ENCODE measurements around the gene TMEM117. TPM values are rescaled to one million over a fixed set of nuclear protein-coding genes. Genes with fewer than 3 reads are reported as not detected.

Gene TMEM117
- total and polyA plus RNA-seq, 2 donors from 2014 or later, result 5.9 to 6.0 TPM

DNA sequence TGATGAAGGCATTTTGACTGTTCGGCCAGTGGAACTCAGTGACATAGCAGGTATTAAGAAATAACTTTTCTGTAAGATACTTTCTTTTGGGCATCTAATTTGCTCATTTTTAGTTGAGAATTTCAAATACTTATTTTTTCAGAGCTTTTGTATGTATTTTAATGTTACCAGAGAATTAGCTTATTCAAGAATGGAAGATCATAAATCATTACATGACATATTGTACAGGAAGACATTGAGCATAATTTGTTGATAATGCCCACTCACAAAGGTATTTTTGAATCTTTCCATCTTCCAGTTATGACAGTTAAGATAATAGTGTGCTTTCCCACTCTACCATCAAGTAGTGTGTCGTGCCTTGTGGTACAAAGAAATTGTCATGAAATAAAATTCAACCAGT is 36.5 kb downstream of the TMEM117 start:
- TF ChIP-seq, protein P1, sequence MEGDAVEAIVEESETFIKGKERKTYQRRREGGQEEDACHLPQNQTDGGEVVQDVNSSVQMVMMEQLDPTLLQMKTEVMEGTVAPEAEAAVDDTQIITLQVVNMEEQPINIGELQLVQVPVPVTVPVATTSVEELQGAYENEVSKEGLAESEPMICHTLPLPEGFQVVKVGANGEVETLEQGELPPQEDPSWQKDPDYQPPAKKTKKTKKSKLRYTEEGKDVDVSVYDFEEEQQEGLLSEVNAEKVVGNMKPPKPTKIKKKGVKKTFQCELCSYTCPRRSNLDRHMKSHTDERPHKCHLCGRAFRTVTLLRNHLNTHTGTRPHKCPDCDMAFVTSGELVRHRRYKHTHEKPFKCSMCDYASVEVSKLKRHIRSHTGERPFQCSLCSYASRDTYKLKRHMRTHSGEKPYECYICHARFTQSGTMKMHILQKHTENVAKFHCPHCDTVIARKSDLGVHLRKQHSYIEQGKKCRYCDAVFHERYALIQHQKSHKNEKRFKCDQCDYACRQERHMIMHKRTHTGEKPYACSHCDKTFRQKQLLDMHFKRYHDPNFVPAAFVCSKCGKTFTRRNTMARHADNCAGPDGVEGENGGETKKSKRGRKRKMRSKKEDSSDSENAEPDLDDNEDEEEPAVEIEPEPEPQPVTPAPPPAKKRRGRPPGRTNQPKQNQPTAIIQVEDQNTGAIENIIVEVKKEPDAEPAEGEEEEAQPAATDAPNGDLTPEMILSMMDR (IDR thresholded peaks at IDR 0.05; ENCODE audit: borderline replicate concordance, extremely low read depth, insufficient read depth), result no peak
- intact Hi-C loops (cut with DNase I), result no loop called here
- H3K9ac ChIP-seq (ENCODE audit: low read length in 3 of 3), result no peak overlapping the region
- H3K36me3 ChIP-seq (ENCODE audit: control insufficient read depth in 2 of 3, insufficient read depth in 3 of 3, low read length in 3 of 3), result no peaks in the 10 kb centered on the region
- no peak overlapping the region for H3K27ac ChIP-seq (ENCODE audit: low read depth in 2 of 2, low read length in 2 of 2)
- DNase-seq (no peak), FAIRE-seq (no peak)
- H3K27me3 ChIP-seq (ENCODE audit: control insufficient read depth, insufficient read depth, low read length), result no peaks in the 10 kb centered on the region
- H3K4me1 ChIP-seq (ENCODE audit: control insufficient read depth in 2 of 3, insufficient read depth in 2 of 3, low read depth in 1 of 3, low read length in 3 of 3), result no peaks in the 10 kb centered on the region
- no peaks in the 10 kb centered on the region for H3K9me3 ChIP-seq (ENCODE audit: control insufficient read depth in 2 of 3, insufficient read depth in 1 of 3, low read length in 3 of 3)
- no peak overlapping the region for H3K4me3 ChIP-seq (ENCODE audit: low read length in 3 of 3)

DNA sequence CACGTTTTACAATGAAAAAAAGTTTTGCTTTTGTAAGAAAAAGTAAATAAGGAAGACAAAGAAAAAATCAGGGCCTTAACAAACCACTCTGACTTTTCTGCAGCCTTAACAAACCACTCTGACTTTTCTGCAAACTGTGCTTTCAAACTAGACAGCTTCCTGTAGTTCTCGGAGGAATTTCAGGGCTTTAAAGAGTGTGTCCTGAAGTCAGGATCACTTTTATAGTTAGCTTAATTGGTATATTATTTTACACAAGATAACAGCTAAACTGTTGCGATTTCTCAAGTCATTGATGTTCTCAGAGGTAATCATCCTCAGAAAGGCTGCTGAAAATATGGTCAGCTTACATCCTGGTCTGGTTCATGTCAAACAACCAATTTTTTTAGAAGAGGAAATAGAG is 42.2 kb downstream of the TMEM117 start:
- TF ChIP-seq, protein P1 (IDR thresholded peaks at IDR 0.05; ENCODE audit: borderline replicate concordance, extremely low read depth, insufficient read depth), result no peak
- Histone ChIP-seq H3K4me1 (ENCODE audit: control insufficient read depth in 2 of 3, insufficient read depth in 2 of 3, low read depth in 1 of 3, low read length in 3 of 3) (no peaks in the 10 kb centered on the region), H3K9me3 (ENCODE audit: control insufficient read depth in 2 of 3, insufficient read depth in 1 of 3, low read length in 3 of 3) (no peaks in the 10 kb centered on the region), H3K27me3 (ENCODE audit: control insufficient read depth, insufficient read depth, low read length) (no peaks in the 10 kb centered on the region), H3K4me3 (ENCODE audit: low read length in 3 of 3) (no peak overlapping the region), H3K27ac (ENCODE audit: low read depth in 2 of 2, low read length in 2 of 2) (no peak overlapping the region), H3K9ac (ENCODE audit: low read length in 3 of 3) (no peak overlapping the region), H3K36me3 (ENCODE audit: control insufficient read depth in 2 of 3, insufficient read depth in 3 of 3, low read length in 3 of 3) (no peaks in the 10 kb centered on the region)
- intact Hi-C loops (cut with DNase I), result no loop called here
- FAIRE-seq (no peak), DNase-seq (no peak)

DNA sequence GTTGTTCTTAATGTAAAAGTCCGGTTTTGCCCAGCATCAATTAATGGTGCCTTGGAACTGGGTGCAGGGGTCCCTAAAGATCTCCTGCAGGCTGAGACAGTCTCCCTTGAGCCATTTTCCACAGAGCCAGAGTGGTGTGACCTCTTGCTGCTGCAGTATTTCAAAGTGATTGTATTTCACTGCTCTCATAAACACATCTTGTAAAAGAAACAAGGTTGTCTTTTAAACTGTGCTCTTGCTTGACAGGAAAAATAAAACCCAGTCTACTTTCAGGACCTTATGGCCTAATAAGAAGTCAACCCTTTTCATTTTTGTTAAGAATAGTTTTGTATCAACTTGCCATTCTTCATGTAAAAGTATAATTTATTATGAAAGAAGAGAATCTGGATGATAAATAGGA is 44.7 kb downstream of the TMEM117 start:
- FAIRE-seq, result no peak
- intact Hi-C loops (cut with DNase I), result no loop called here
- H3K9ac ChIP-seq (ENCODE audit: low read length in 3 of 3), result no peak overlapping the region
- H3K27me3 ChIP-seq (ENCODE audit: control insufficient read depth, insufficient read depth, low read length), result no peaks in the 10 kb centered on the region
- H3K9me3 ChIP-seq (ENCODE audit: control insufficient read depth in 2 of 3, insufficient read depth in 1 of 3, low read length in 3 of 3), result no peaks in the 10 kb centered on the region
- no peaks in the 10 kb centered on the region for H3K36me3 ChIP-seq (ENCODE audit: control insufficient read depth in 2 of 3, insufficient read depth in 3 of 3, low read length in 3 of 3)
- H3K27ac ChIP-seq (ENCODE audit: low read depth in 2 of 2, low read length in 2 of 2), result no peak overlapping the region
- no peaks in the 10 kb centered on the region for H3K4me1 ChIP-seq (ENCODE audit: control insufficient read depth in 2 of 3, insufficient read depth in 2 of 3, low read depth in 1 of 3, low read length in 3 of 3)
- peak in 3 of 5 donors; percentile 26 to 73 (median 64) for DNase-seq
- TF ChIP-seq, protein P1 (IDR thresholded peaks at IDR 0.05; ENCODE audit: borderline replicate concordance, extremely low read depth, insufficient read depth), result no peak
- H3K4me3 ChIP-seq (ENCODE audit: low read length in 3 of 3), result no peak overlapping the region

DNA sequence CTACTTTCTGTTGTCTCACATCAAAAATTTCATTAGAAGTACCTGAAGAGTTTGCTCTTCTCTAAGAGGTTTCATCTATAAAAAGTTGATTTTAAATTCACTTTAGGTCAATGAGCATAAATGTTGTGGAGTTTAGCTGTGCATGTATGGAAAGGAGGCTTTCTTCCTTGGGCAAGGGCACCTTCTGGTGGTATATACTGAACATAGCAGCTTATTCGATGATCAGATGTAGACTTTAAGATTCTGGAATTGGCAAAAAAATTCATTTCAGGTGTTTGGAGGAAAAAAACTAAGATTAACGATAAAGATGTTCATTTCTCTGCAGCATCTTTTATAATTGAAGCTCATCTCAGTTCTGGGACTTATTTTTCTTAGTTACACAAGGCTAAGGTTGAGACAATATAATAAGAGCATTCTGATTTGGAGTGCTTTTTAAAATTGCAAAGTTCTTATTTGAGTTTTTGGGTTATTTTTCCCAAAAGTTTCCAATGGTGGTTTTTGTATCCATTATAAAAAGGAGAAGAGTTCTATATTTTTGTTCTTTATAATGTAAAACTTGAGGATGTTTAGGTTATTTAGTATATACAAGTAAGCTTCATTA is 46.8 kb downstream of the TMEM117 start:
- peak; percentile 83 for FAIRE-seq

More for the DNA sequence above, 46.8 kb downstream of the TMEM117 start:
- Histone ChIP-seq H3K27ac (ENCODE audit: low read depth in 2 of 2, low read length in 2 of 2) (no peak overlapping the region), H3K4me1 (ENCODE audit: control insufficient read depth in 2 of 3, insufficient read depth in 2 of 3, low read depth in 1 of 3, low read length in 3 of 3) (no peaks in the 10 kb centered on the region), H3K4me3 (ENCODE audit: low read length in 3 of 3) (no peak overlapping the region), H3K27me3 (ENCODE audit: control insufficient read depth, insufficient read depth, low read length) (no peaks in the 10 kb centered on the region), H3K9me3 (ENCODE audit: control insufficient read depth in 2 of 3, insufficient read depth in 1 of 3, low read length in 3 of 3) (no peaks in the 10 kb centered on the region), H3K9ac (ENCODE audit: low read length in 3 of 3) (no peak overlapping the region), H3K36me3 (ENCODE audit: control insufficient read depth in 2 of 3, insufficient read depth in 3 of 3, low read length in 3 of 3) (no peaks in the 10 kb centered on the region)
- DNase-seq, result peak in 3 of 5 donors; percentile 27 to 74 (median 70)
- intact Hi-C loops (cut with DNase I), result no loop called here
- TF ChIP-seq, protein P1 (IDR thresholded peaks at IDR 0.05; ENCODE audit: borderline replicate concordance, extremely low read depth, insufficient read depth), result peak; percentile 78

Measured in kidney (tissue), 14 donors.